NCI-H2171 (cell line): ENCODE measurements around the gene TESK2.

ENCODE experiments used
- DNase-seq: peaks from one replicate; lab custom pipeline; 2025; lab: John Stamatoyannopoulos, UW

The TESK2 gene

GRCh38 chr1:45304311-45305081 lies 186.5 kb downstream of the TESK2 start:
- peak; percentile 51 for DNase-seq

- peak; percentile 97 for DNase-seq
These were observed 187.2 kb downstream of the TESK2 start for GRCh38 chr1:45303520-45304310.

GRCh38 chr1:45302505-45303150 lies 188.3 kb downstream of the TESK2 start:
- no peak for DNase-seq

- DNase-seq, result no peak
These were observed 190.3 kb downstream of the TESK2 start for GRCh38 chr1:45300669-45300997.

- DNase-seq, result peak; percentile 56
These were observed 190.8 kb downstream of the TESK2 start for GRCh38 chr1:45299981-45300668.

GRCh38 chr1:45299296-45299695 lies 191.7 kb downstream of the TESK2 start:
- no peak for DNase-seq

- no peak for DNase-seq
These were observed 193.2 kb downstream of the TESK2 start for GRCh38 chr1:45297666-45298356.
